Glomerular endothelial cell (primary cell): ENCODE results near the gene ANKH. TPM values are rescaled to one million over a fixed set of nuclear protein-coding genes. Genes with fewer than 3 reads are reported as not detected.

Experiments used
- DNase-seq: peaks from one replicate; pipeline ENCODE4 v3.0.0-alpha.2; 2011; ENCODE audit warnings: low read depth, low spot score; ENCODE audit errors: extremely low read depth
- total RNA-seq: library from RNA; depleted of rRNA; stranded (reverse); fragments of >200 nt; gene quantifications from 2 replicates; pipeline ENCODE4 v1.2.3, GENCODE V29; 2015

The ANKH gene
- total RNA-seq, 1 donor from 2014 or later, result 20.1 TPM

DNA sequence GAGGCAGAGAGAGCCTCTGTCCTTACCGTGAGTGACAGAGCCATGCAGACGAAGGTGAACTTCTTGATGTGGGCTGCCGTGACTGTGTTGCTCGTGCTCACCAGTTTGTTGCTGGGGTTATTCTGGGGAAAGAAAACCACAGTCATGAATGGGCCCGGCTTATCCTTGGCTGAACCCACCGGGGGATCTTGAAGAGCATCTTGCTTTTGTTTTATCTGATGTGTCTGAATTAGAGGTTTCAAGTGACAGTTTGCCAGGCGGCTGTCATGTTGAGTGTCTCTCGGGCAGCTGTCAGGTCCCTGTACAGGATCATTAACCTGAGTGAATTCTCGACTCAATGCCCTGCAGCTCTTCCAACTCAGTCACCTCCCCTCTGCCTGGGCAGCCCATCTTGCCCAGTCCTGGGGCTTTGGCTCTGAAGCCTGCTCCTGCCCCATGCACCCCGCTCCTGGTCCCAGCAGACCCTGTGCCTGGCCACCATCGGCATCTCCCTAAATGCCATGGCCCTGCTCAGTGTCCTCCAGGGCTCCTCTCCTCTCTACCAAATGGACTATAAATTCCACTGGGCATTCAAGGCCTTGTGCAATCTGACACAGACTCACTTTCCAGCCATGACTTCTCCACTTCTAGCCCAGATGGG is 129.7 kb downstream of the ANKH start:
- no peak for DNase-seq

DNA sequence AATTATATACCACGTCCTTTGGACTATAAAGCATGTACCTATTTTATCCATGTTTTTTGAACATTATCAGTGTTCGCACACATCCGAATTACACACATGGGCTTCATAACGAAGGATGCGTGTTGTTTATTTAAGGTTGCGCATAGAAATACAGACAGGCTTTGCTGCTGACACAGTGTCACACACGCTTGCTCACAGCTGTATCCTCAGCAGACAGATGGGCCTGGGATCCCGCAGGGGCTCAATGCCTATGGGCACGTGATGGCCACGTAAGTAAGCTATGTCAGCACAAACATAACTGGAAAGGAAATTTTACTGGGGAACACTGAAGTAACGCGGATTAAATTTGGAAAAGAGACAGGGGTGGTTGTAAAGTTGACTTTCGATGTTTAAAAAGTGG is 130.4 kb downstream of the ANKH start:
- no peak for DNase-seq

DNA sequence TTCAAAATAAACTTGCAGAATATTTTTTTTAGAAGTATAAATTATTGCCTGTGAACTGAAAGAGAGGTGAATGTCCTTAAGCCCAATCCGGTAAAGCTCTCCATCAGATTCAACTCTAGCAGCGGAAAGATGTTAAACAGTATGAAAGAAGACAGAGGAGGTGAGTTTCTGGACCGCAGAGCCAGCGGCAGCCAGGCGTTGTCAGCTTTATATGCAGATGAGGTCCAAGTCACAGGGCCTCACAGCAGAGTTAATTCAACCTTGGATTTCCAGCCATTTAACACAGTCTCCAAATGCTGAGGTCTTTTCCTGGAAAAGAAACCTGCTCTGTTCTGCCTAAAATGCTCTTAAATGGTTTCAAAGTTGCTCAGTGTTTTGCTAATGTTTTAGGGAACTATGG is 131.6 kb downstream of the ANKH start:
- DNase-seq, result no peak

DNA sequence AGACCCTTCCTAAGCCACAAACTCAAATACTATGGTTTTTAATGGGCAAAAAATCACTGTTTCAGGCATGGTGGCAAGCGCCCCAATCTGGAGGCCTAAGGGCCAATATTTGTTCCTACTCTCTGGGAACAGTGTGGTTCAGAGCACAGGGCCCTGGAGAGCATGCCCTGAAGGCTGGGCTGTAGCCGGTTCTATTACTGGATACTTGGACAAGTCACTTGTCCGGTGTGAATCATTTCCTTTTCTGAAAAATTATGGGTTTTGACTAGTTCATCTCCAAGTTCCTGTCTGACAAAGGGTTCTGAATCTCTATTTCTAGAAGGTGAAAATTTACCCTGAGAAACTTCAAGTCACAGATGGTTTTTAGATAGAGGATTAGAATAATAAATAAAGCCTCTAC is 132.0 kb downstream of the ANKH start:
- DNase-seq, result peak; percentile 47

DNA sequence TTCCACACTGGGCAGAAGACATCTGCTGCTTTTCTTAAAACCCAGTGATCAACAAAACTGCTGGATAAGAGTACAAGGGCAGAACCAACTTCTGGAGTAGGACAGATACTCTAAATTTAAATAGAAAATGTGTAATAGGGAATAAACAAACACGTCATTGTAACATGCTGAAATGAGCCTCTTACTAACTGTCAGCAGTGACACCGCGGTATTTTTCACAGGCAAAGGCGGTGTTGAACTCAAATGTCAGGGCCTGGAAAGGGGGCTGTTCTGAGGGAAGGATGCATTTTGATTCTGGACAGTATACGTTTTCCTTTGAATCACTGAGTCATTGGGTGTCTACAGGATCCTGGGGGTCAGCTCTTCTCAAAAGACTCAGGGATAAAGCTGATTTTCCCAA is 133.5 kb downstream of the ANKH start:
- no peak for DNase-seq

DNA sequence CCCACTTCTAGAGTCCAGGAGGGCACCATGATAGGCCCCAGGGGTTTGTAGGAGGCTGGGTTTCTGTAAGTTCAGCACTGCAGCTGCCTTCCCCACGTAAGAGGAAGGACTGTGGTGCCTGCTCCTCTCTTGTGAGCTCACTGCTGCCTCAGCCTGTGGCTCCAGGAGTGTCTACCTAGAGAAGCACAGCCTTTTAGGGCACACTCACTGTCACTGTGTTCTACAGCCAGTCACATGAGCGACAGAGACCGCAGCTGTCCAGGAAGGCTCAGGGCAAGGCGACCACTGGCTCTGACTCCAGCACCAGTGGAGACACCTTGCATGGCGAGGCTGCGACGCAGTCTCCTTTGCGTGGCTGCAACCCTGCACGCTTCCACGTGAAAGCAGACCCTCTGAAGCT is 134.3 kb downstream of the ANKH start:
- no peak for DNase-seq

DNA sequence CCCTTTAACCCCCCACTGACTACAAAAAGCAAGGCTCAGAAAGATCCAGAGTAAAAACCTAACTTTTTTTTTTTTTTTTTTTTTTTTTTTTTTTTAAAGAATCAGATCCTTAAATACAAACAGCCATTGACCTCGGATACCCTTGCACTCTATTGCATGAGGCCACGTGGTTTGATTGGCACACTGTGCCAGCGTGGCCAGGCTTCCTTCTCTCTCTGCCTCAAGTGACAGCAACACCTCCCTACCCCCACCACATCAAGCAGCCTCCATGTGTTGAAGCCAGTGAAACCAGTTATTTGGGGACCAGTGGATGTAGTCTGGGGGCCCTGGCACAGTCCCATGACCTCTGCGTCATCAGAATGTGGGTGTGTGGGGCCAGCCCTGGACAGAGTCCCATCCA is 135.6 kb downstream of the ANKH start:
- DNase-seq, result no peak

DNA sequence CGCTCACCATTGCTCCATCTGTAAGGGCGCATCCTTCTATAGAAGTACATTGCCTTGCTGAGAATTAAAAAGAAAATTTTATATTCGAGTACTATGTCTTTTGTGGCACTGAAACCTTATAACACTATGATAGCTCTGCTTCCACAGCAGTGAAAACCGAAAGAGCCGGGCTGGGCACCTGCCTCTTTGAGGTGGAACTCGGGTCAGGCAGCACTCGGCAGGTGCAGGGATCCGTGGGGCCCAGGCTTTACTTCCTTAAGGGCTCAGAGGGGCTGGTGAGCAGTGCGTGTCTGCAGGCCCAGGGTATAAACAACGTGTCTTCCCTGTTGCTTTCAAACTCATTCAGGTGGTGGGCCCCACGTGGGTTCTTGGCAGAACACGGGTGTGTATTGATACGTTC is 137.2 kb downstream of the ANKH start:
- no peak for DNase-seq

DNA sequence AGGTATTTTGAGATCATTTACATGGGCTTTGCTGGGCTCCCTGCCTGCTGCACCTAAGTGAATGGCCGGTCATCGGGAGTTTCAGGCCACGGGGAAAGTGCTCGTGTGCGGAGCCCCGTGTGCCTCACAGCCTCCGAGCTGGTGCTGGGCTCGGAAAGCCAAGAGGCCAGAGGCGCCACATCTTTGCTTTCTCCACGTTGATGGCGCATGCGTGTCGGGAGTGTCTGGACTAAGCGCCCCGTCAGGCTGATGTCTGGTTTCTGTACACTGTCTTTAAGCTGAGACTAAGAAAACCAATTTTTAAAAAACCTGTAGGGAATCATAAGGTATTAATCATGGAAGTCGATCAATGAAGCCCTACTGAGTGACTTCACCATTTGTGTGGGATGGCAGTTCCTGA is 137.9 kb downstream of the ANKH start:
- DNase-seq, result no peak

DNA sequence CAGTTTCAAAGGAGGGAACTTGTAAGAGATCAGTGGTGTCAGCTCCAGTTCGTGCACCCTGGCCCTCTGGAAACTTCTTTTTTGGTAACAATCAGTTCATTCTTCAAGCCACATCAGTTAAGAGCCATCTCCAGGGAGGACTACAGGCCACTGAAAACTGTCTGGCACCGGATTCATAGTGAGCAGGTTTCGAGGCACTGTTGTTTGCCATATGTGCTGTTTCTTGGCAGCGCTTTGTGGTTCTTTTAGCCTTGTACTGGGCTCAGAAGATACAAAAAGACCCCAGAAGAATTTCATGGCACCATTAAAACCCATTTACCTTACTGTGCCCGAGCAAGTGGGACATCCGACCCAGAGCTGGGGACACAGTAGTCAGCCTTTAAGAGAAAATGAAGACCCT is 138.6 kb downstream of the ANKH start:
- no peak for DNase-seq

DNA sequence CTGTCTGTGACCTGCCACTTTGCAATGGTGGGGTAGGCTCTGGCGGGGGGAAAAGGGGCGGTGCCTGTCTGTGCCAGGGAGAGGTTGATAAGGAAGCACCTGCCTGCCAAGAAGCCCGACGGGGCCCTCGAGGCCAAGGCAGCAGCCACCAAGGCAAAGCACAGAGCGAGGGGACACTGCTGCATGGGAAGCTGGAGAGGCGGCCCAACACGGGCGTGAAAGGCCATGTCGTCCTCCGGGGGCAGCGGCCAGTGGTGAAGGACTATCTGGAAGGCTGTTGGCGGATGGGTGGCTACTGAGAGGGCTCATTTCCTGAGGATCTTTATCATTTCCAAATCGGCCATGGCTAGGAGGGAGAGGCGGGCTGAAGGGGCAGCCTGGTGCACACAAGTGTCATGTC is 140.7 kb downstream of the ANKH start:
- no peak for DNase-seq

DNA sequence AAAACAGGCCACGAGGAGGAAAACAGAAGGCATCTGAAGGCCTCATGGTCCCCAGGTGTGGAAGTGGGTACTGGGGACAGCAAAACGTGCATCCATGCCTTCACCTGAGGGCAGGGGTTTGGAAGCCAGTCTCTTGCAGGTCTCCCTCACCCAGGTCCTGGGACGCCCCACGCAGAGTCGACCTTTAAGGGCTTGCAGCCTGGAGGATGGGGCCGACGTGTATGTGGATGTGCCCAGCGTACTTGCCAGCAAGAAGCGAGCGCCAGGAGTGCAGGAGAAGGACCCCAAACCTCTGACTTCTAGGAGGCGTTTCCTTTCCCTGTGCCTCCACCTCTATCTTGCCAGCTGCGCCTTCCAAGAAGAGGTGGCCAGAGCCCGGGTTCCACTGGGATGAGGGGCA is 141.1 kb downstream of the ANKH start:
- DNase-seq, result no peak

DNA sequence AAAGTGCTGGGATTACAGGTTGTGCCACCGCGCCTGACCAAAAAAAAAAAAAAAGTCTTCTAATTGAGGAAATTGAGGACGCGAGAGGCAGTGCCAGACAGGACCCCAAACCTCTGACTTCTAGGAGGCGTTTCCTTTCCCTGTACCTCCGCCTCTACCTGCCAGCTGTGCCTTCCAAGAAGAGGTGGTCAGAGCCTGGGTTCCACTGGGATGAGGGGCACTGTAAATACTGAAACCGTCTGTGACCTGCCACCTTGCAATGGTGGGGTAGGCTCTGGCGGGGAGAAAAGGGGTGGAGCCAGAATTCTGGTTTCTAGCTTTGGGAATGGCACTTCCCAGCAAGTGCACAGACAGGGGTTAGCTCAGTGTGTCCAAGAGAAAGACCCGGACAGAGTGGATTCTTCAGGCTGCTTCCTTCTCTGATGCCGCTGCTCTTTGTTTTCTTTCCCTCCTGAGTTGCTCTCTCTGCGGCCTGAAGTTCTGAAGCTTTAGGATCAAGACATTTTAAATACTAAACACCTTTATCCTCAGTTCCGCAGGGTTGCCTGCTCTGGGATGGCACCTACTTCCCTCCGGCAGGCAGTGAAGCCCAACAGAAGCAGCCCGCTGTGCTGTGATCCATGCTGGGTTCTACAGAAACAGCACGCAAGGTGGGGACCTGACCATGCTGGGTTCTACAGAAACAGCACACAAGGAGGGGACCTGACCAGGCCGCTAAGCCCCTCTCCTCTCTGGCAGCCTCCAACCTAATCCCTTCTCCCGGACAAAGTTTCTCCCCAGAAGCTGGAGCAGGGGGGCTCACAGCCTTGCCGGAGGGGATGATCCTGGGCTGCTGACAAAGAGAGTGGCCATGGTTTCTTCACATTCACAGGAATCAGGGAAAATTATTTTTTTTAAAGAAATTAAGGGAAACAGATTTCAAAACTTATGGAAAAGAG is 141.9 kb downstream of the ANKH start:
- no peak for DNase-seq

DNA sequence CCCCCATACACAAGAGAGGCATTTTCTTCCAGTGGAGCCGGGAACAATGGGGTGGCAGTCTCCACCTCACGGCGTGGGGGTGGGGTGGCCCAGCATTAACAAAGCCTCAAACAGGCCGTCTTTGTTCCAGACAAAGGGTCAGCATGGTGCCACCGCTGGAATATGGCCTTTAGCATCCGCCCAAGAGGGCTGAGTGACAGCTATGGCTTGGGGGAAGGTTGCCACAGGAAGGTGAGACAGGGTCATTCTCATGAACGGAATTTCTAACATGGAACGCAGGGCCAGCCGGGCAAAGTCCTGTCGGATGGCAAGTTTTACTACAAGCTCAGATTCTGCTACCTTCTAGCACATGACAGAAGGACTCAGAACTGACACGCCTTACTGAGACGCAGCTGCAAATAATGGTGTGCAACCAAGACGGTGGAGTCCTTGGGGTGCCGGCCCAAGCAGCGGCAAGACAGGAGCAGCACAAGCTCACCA is 143.1 kb downstream of the ANKH start:
- no peak for DNase-seq

DNA sequence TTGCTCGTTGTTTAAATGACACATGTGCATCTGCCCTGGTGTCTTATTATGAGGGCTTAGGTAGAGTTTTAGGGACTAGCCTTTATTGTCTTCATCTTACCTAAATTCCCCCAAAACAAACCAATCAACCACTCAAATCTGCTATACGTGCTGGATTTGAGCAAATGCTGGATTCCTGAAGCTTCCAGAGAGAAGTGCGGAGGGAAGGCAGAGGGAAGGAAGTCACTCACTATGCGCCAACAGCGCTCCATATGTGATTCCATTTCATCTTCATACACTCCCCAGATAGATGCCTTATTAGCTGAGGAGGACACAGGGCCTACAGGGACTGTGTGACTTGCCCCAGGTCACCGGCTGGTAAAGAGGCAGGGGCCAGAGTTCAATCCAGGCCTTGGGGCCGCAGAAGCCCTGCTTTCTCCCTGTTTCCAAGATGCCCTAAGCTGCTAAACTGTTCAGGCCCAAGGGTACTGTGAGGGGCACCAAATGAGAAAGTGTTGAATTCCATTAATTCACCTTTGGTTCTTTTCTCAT is 143.6 kb downstream of the ANKH start:
- no peak for DNase-seq

DNA sequence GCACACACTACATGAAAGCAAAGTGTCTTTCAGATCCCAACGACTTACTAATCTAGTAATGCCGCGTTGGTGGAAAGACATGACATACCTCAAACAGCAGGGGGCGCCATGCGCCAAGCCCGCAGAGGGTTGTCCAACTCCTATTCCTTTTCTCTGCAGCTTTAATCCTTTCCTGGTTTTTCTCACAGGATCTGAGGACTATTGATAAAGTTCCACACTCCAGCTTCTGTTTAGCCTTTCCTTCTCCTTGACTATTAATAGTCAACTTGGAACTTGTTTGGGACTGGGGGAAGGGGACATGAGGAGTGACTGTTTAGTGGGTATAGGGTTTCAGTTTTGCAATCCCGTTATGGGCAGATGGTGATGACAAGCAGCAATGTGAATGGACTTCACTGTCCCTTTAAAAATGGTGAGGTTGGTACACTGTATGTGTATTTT is 144.1 kb downstream of the ANKH start:
- peak; percentile 67 for DNase-seq

DNA sequence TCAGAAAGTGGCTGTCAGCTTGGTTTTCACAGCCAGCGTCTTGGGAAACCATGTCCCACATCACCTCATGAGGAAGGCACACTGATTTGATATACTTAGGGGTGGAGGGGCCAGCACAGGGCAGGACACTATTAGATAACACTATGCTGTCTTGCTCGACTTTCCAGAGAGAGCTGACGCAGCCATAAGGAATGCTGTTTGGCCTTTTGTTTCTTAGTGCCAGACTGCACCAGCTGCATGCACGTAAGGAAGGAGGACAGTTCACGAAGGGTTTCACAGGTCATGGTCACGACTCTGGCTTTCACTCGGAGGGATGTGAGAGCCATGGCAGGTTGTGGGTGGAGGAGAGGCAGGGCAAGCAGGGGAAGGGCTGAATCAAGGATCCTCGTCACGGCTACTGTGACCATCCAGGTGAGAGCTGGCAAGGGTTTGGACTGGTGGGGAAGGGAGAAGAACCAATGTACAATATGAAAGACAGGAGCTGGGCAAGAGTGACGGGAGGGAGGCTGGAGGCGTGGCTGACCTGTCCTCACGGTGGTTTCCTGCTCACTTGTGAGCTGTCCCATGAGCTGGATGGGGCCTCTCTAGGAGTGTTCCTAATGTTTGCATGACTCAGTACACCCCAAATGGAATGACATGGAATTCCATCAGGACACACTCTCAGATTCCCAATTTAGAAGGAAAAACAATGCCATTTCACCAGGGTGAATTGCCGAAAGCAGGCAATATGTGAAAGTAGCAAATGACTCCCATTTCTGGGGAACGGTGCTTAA is 145.3 kb downstream of the ANKH start:
- DNase-seq, result no peak

DNA sequence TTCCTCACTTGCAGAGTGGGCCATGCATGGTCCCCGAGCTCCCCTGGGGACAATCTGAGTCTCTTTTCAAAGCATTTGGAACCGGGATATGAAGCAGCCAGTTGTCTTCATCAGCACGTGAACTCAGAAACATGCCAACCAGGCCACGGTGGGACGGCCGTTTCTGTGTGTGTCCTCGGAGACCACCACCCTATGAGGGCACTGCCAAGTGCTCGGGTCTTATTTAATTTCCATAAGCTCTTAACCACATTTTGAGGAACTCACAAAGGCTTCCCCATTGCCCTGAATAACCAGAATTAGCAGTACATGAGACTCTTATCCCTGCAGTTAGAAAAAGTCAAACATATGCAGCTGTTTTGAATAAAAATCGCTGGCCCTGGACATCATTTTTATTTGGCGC is 146.9 kb downstream of the ANKH start:
- no peak for DNase-seq

DNA sequence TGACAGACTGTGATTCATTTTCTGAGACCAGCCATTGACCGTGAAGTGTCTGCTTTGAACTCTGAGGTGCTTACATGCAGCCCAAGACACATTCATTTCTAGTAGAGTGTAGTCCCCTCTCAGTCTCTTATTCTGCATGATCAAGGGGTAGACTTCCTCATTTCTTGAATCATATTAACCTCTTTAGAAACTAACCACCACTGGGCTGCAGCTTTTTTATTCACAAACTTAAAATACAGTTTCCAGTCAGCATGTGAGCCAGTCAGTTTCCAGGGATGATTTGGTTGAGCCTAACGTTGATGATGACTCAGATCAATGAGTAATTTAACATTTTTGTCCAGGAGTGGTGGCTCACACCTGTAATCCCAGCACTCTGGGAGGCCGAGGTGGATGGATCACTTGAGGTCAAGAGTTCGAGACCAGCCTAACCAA is 147.9 kb downstream of the ANKH start:
- no peak for DNase-seq

DNA sequence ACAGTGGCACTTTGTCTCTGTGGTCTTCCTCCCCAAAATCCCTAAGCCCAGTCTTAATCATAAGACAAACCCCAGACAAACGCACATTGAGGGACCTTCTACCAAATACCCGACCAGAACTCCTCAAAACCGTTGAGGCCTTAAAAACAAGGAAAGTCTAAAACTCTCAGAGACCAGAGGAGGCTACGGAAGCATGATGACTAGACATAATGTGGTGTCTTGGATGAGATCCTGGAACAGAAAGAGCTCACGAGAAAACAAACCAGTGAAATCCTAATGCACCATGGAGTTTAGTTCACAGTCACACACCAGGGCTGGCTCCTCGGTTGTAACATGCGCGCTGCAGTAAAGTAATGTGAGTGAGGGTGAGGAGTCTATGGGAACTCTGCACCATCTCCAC is 148.7 kb downstream of the ANKH start:
- no peak for DNase-seq
